GM12873 (cell line): ENCODE data around the gene WDR46.
A peak's percentile ranks its signal among the peaks of the same experiment; 100 is the strongest.

ENCODE experiments used
- TF ChIP-seq, protein P1 (sequence below): IDR thresholded peaks from 2 replicates; pipeline ENCODE4 v1.5.1; 2012; ENCODE audit warnings: low read depth, mild to moderate bottlenecking, moderate library complexity, low read length, control low read depth; ENCODE audit not compliant: insufficient read depth; ENCODE audit errors: missing control alignments

Gene WDR46

DNA sequence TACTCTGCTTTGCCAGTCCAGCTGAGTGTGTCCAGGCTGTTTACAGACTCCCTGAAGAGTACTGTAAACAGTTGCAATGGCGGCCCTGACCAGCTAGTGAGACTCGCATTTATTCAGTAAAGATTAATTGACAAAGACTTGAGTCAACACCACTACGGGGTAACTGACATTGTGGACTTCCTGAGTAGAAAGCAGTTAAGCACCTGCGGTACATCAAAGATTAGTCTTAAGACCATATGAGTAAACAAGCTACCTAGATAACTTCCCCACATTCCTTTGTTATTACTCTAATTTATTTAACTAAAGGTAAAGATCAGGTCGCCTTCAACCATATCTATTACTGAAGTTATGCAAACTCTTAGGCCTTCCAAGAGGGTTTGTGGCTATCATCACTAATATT, 30.0 kb downstream of the WDR46 start:
- TF ChIP-seq, protein P1, sequence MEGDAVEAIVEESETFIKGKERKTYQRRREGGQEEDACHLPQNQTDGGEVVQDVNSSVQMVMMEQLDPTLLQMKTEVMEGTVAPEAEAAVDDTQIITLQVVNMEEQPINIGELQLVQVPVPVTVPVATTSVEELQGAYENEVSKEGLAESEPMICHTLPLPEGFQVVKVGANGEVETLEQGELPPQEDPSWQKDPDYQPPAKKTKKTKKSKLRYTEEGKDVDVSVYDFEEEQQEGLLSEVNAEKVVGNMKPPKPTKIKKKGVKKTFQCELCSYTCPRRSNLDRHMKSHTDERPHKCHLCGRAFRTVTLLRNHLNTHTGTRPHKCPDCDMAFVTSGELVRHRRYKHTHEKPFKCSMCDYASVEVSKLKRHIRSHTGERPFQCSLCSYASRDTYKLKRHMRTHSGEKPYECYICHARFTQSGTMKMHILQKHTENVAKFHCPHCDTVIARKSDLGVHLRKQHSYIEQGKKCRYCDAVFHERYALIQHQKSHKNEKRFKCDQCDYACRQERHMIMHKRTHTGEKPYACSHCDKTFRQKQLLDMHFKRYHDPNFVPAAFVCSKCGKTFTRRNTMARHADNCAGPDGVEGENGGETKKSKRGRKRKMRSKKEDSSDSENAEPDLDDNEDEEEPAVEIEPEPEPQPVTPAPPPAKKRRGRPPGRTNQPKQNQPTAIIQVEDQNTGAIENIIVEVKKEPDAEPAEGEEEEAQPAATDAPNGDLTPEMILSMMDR, result no peak

DNA sequence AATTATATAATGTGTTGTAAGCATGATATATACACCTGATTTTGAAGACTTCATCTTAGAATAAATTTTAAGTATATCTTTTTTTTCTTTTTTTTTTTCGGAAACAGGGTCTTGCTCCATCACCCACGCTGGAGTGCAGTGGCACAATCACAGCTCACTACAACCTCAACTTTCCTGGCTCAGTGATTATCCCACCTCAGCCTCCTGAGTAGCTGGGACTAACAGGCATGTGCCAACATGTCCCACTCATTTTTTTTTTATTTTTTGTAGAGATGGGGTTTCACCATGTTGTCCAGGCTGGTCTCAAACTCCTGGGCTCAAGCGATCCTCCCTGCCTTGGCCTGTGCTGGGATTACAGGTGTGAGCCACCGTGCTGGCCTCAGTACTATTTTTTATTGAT, 34.4 kb downstream of the WDR46 start:
- TF ChIP-seq, protein P1, result no peak

DNA sequence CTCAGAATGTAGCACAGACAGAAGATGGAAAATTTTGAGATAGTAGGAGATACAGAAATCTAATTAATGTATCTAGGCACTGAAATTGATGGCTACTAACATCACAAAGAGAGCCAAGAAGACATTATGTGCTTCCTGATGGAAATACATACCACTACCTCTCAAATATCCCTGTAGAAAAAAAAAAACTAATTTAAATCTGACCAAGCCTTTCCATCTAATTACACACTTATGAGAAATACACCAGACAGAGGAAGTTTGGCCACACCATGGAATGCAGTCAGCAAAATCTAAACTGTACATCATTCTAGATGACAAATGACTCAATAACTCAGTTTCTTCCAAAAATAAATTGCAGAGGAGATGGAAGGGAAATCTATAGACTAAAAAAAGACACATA, 36.3 kb downstream of the WDR46 start:
- TF ChIP-seq, protein P1, result no peak

DNA sequence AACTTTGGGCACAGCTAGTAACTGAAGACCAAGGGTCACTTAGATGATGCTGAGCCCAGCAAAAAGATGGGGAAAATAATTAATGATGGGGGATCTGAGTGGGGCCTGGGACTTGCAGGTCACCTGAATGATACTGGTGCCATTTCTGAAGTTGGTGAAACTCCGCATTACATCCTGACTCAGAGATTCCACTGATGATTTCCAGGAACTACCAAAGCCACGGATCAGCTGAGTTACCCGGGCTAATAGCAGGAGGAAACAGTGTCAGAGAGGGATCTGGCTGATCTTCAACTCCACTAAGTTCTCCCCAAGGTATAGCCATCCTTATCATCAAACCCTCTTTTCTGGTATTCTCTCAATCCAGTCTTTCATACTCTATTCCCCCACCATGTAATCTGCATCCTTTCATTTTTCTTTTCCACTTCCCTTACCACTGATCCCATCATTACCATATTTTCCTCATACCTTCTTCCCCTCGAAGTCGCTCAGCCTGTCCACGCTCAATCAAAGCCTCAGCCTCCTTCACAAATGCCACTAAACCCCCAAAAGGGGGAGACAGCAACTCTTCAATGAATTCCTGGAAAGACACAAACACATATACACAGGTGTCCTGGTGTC, 37.5 kb downstream of the WDR46 start:
- TF ChIP-seq, protein P1, result no peak

DNA sequence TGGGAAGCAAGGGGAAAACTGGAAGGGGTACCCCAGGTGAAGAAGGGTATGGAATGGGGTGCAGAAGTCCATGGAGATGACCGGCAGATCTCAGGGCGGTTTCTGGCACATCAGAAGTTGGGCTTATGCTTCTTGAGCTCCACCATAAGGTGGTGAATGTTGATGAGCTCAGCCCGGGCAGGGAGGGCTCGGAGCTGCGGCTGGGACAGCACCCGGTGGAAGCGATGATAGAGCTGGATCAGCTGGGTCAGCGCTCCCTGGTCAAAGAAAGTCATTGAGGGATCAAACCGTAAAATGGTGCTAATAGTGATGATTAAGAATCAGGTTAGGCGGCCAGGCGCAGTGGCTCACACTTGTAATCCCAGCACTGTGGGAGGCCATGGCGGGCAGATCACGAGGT, 38.3 kb downstream of the WDR46 start:
- TF ChIP-seq, protein P1, result no peak

DNA sequence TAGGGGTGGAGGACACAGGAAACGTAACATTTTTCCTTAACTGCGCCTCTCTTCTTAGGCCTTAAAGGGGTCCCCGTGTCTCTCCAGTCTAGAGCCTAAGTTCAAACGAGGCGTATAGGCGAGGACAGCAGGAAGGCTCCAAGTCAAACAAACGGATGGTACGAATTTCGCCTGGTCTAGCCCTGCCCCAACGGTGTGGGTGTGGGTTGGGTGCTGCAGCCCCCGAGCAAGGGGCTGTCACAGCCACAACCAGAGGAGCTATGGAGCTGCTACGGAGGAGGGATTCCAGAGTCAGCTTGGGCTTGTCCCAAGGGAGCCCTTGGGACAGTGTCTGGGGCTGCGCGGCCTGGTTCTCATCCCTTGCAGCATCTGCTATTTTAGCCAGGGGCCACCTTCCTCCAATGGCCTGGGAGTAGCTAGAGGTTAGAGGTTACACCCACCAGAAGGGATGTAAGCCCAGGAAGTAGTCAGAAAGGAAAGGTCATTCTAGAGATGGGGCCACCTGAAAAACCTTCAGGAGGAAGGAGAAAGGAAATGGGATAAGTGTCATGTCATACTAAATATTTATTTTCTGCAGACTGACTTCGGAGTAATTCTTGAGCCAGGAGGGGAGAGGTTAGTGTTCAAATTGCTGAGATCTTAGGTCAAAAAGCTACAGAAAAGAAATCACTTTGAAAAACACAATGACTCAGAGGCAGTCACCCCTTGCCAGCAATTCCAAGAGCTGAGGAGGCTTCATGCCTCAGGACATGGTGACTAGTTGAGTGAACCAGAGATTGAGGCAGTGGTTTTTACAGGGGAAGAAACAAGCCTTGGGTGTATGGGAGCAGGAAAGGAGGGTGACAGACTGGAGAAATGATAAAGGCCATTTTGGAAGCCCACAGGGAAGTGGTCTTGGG, 39.1 kb downstream of the WDR46 start:
- TF ChIP-seq, protein P1, result no peak

DNA sequence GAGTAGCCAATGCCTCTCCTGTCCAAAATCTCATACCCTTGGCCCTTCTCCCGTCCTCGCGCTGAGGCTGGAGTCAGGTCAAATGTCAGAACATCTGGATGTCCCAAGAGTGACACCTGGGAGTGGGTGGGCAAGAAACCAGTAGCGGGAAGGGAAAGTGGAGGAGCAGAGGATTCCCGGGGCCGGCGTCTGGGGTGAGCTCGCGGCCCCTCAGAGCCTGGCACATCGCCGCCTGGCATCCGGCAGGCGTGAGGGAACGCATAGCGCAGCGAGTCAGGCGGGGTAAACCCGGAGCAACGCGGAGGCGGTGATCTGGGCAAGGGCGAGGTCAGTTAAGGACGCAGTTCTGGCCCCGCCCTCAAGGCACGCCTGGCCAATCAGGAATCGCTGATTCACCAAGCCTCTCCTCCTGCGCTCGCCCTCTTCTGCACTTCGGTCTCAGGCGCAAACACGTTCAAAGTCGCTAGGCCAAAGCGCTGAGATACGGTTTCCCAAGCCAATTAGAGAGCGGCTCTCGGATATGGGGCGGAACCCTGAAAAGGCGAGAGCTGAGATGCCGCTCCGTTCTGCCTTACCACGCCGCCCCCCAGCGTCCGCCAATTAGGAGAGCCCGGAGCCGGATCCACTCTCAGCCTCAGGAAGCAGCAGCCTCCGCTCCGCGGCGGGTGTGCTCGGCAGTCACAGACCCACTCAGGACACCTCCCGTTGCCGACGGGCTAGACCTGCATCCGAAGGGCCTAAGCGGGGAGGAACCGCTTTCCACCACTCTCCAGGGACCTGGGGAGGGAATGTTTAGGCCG, 39.9 kb downstream of the WDR46 start:
- TF ChIP-seq, protein P1, result peak; percentile 9
